Fibroblast of lung (primary cell): ENCODE measurements around the gene RIPOR2.

ENCODE experiments used
- CTCF ChIP-seq, 2 donors: IDR thresholded peaks in 1 of 2; conservative IDR thresholded peaks in 1 of 2; 1 replicate in 1 of 2; 2 replicates in 1 of 2; pipeline ENCODE4 v1.5.1; 2011 to 2012; ENCODE audit warnings: low read length in 2 of 2, control low read depth in 1 of 2, inconsistent platforms in 1 of 2, low read depth in 1 of 2, mild to moderate bottlenecking in 1 of 2
- EZH2 ChIP-seq: IDR thresholded peaks from 2 replicates; pipeline ENCODE4 v1.5.1; 2012; ENCODE audit warnings: low read length, control low read depth, mild to moderate bottlenecking; ENCODE audit errors: missing control alignments

GRCh38 chr6:24795106-24795505 is 140.7 kb downstream of the RIPOR2 start:
- no peak for TF ChIP-seq CTCF (conservative IDR thresholded peaks at IDR 0.05 in 1 of 2, IDR thresholded peaks at IDR 0.05 in 1 of 2; ENCODE audit: low read depth in 1 of 2, low read length in 2 of 2)
- no peak for TF ChIP-seq EZH2
